Measurements from ENCODE around the gene ZNF385B.
"Not testable (repeated sequence)": the region's sequence is repeated elsewhere in the genome, so short reads cannot be mapped to it uniquely, and the experiment has no call there.

The ZNF385B gene

DNA sequence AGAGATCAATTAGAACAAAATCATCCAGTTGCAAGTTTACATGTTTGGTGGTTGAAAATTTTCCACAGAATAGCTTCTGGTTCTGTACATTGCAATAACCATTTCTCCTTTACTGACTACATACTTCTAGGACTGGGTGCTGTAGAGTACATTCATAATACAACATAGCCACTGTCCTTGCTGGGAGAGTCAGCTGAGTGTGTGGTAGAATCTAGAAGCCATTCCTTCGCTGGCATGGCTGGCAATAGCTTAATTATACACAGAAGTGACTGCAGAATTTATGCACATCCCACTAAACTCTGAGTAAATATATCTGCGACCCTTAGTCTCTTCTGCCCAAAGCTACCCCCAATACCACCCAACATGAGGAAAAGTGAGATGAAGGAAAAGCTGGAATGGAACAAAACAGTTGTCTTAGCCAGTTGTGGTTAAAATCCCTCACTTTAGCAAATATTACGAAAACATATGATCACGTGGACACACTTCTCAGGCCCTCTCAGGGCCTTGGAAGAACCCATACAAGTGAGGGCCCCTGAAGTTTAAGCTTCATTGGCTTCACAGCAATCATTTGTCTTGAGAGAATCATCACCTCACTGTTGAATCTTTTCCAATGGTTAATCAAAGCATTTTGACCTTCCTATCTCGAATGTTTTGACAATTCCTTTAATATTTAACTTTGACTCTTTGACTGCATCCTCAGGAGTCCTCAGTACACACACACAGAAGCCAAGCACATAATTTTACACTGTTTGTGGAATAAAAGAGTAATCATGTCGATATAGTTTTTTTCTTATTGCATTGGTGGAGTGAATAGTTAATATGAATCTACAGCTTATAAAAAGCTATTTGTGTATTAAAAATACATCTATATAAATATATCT is 225.1 kb downstream of the ZNF385B start:
- no peak for DNase-seq (ENCODE audit: low read depth in 2 of 2)

DNA sequence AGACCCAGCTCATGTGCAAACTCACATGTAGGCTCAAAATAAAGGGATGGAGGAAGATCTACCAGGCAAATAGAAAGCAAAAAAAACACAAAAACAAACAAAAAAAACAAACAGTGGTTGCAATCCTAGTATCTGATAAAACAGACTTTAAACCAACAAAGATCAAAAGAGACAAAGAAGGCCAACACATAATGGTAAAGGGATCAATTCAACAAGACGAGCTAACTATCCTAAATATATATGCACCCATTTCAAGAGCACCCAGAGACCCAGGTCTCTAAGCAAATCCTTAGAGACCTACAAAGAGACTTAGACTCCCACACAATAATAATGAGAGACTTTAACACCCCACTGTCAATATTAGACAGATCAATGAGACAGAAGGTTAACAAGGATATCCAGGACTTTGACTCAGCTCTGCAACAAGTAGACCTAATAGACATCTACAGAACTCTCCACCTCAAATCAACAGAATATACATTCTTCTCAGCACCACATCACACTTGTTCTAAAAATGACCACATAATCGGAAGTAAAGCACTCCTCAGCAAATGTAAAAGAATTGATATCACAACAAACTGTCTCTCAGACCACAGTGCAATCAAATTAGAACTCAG is 229.5 kb downstream of the ZNF385B start:
- not testable (repeated sequence) for DNase-seq (ENCODE audit: low read depth in 2 of 2)

DNA sequence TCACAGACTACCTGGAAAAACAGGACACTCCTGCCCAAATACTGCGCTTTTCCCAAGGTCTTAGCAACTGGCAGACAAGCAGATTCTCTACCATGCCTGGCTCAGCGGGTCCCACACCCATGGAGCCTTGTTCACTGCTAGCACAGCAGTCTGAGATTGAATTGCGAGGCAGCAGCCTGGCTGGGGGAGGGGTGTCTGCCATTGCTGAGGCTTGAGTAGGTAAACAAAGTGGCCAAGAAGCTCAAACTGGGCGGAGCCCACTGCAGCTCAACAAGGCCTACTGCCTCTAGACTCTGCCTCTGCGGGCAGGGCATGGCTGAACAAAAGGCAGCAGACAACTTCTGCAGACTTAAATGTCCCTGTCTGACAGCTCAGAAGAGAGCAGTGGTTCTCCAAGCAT is 231.6 kb downstream of the ZNF385B start:
- DNase-seq (ENCODE audit: low read depth in 2 of 2) = not testable (repeated sequence)

DNA sequence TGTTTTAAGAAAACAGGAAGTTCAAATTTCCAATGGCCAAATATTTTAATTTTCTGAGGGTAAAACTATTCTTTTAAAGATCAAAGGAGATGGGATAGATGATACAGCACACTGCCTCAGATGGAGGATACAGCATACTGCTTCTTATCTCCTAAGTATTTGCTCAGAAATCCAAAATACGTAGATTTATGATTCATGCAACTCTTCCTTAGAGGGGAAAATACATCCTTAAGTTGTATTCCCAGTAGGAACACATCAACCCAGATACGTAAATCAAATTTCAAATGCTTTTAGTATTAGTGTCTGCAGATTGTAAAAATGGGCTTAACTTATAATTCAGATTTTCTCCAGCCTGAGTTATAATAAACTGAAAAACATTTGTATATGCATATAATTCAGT is 235.2 kb downstream of the ZNF385B start:
- DNase-seq (ENCODE audit: low read depth in 2 of 2) = no peak

DNA sequence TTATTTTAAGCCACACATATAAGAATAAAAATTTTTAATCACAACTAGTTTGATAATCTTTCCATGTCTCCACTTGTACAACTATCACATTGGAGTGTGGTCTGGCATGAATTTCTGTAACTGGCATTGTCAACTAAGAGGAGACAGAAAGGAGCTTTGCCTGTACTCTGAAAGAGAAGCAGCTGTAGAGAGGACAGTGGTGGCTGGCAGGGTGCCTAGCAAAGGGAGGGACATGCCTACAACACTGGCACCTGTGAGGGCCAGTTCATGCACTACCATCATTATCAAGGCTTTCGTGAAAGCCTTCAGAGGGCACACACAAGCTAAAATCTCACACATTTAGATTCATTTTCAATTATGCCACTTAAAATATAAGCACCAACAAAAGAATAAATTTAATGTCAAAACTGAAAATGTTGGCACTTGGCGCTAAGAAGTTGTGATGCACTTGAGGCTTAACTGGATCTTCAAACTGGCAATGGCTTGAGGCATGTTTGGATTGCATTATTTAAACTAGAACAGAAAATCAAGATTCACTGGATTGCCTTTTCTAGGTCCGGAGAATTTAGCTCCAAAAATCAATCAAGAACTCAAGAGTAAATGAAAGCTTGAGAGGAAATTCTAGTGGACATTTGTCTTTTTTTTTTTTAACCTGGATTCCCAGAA is 238.6 kb downstream of the ZNF385B start:
- DNase-seq (ENCODE audit: low read depth in 2 of 2) = no peak

DNA sequence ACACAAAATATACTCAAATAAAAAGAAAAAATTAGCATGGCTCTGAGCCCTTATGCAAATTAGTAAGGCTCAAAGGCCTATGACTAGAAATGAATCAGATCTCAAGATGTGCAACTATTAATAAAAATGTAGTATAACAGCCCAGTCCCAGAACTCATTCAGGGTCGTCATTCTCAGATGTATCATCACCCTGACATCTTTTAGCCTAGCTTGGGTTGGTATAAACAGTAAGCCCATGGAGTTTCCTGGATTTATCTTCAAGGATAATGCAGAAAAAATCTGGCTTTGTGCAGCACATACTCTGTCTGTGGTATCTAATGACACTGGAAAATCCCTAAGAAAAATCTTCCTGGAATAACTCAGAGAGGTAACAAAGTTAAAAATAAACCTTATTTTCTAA is 239.3 kb downstream of the ZNF385B start:
- DNase-seq (ENCODE audit: low read depth in 2 of 2) = no peak

DNA sequence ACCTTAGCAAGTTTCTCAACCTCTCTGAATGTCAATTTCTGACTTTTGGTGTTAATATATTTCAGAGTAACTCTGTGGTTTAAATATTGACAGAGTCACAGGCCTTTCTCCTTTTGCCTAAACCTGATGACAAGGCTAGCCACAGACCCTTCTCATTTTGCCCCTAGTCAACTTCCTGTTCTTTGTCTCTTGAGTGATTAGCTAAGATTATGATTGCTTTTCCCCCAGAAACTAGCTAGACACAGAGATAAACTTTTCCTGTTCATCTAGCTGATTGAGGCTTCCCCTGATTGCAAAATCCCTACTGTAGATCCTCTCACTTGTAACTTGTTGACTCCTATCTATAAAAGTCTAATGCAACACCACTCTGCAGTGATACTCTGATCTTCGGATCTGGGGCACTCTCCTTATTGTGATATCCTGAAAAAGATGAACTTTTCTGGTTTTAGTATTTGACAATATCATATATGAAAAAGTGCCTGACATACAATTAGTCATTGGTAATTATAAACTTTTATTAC is 241.4 kb downstream of the ZNF385B start:
- DNase-seq (ENCODE audit: low read depth in 2 of 2) = no peak

DNA sequence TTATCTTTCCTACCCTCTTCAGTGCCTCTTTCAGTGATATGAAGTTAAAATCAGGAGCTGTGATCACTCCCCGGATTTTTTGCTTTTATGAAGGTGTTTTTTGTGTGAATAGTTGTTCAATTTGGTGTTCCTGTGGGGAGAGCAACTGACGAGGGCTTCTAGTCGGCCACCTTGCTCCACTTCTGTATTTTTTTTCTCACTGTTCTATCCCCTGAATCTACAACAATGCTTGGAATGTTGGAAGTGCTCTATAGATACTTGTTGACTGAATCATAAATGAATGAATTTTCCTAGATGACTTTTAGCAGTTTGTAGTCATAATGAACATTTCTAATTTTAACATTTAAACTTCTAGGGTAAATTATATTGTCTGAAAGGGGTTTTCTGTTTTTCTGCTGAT is 247.3 kb downstream of the ZNF385B start:
- DNase-seq (ENCODE audit: low read depth in 2 of 2) = no peak

DNA sequence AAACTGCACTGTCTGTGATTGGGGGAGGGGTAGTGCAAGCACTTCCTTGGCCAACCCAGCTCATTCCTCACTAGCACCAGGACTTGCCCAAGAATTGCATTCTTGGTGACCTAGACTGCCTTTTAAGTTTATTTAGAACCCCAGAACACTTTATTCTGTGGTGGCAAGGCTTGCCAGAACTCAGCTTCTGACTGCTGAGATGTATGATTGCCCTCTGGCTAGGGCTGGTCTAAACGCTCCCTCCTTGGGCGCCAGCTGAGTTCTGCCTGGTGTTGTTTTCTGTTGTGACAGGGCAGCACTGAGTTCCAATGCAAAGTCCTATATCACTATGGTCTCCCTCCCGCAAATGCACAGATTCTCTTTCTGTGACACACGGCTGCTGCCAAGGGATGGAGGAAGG is 247.7 kb downstream of the ZNF385B start:
- DNase-seq (ENCODE audit: low read depth in 2 of 2) = no peak

DNA sequence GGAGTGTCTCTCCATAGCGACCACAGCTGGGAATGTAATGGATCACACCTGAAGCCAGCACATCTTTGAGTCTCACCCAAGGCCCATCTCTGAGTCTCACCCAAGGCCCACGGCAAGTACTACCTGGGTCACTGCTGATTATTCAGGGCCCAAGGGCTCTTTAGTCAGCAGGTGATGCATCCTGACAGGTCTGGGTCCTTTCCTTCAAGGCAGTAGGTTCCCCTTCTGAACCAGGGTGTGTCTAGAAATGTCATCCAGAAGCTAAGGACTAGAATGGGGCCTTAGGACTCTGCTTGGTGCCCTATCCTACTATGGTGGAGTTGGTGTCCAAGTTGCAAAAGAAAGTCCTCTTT is 248.1 kb downstream of the ZNF385B start:
- no peak for DNase-seq (ENCODE audit: low read depth in 2 of 2)

DNA sequence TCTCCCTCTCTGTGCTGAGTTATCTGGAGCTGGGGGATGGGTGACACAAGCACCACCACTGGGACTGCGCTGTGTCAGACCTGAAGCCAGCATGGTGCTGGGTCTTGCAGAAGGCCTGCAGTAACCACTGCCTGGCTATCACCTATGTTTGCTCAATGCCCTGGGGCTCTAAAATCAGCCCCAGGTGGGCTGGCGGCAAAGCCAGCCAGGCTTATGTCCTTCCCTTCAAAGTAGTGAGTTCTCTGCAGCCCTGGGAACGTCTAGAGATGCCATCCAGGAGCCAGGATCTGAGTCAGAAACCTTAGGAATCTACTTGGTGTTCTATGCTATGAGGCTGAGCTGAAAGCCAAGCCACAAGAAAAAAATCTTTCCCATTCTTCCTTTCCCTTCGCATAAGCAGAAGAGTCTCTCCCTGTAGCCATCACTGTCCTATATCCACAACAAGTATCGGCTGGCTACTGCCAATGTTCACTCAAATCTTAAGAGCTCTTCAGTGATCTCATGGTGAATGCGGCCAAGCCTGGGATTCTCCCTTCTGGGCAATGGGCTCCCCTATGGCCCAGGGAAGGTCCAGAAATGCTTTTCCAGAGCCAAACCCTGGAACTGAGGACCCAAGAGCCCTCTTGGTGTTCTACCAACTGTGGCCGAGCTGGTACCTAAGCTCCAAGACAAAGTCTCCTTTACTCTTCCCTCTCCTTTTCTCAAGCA is 248.7 kb downstream of the ZNF385B start:
- DNase-seq (ENCODE audit: low read depth in 2 of 2) = no peak

DNA sequence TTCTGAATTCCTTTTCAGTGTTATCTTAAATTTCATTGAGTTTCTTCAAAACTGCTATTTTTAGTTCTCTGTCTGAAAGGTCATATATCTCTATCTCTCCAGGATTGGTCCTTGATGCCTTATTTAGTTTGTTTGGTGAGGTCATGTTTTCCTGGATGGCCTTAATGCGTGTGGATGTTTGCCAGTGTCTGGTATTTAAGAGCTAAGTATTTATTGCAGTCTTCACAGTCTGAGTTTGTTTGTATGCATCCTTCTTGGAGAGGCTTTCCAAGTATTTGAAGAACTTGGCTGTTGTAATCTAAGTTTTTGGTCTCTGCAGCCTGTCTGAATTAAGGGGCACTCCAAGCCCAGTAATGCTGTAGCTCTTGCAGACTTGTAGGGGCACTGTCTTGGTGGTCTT is 249.3 kb downstream of the ZNF385B start:
- no peak for DNase-seq (ENCODE audit: low read depth in 2 of 2)

DNA sequence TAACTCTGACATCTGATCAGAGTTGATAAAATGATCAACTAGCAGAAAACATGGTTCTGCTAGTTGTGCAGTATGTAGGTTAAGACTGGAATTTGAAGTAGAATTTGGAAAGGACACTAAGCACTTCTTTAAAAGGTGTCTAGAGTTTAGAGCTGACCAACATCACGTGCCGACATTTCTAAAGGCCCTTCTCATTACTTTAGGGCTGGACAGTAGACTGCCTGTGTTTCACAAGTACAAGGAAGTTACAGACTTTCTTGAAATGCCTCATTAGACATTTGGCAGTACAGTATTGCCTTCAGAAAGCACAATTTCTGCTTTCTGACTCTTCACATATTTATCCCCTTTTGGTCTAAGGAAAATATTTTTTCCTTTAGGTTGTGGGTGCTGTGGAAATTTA is 255.3 kb downstream of the ZNF385B start:
- DNase-seq (ENCODE audit: low read depth in 2 of 2) = no peak

DNA sequence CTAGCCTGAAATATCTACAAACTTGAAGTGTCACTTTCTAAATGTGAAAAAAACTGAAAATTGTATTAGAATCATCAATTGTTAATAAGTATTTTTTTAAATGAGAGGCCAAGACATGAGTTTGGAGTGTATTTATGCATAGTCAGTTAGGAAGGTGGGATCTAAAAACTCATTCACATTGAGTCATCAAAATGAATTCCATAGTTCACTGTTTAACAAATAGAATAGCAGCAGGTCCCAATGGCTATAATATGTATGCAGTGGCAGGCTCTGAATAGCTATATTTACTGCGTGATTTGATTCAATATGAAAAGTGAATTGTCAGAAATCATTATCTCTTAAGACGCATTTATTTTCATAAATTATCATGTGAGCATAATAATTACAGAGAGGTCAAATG is 256.1 kb downstream of the ZNF385B start:
- DNase-seq (ENCODE audit: low read depth in 2 of 2) = no peak

DNA sequence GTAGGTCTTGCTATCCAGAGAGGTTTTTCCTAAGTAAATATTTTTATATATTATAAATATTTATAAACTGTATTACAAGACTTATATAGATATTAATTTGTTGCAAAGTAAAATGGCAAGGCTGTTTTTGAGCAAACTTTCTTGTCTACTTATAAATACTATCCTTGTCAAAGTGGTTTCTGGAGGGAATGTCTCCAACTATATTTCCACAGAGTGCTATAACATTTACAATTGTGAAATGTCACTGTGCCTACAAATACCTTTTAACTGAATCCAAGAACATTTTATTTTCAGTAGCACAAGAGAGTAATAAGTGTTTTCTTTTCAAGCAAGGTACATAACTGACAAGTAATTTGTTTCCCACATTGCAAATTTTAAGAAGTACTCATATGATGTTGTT is 256.8 kb downstream of the ZNF385B start:
- DNase-seq (ENCODE audit: low read depth in 2 of 2) = no peak

DNA sequence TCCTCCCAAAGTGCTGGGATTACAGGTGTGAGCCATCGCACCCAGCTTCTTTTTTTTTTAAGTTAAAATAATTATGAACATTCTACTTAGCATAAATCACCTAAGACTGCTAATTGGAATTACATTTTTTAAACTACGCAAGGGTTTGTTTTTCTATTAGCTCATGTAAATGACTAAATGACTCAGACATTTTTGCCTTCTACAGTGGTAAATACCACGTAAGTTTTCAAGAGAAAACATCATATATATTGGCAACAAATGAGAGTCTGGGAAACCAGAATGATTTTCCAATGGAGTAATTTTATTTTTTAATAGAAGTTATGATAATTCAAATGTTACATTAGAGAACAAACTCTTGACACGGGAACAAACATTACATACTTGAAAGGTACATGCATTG is 259.0 kb downstream of the ZNF385B start:
- no peak for DNase-seq (ENCODE audit: low read depth in 2 of 2)

DNA sequence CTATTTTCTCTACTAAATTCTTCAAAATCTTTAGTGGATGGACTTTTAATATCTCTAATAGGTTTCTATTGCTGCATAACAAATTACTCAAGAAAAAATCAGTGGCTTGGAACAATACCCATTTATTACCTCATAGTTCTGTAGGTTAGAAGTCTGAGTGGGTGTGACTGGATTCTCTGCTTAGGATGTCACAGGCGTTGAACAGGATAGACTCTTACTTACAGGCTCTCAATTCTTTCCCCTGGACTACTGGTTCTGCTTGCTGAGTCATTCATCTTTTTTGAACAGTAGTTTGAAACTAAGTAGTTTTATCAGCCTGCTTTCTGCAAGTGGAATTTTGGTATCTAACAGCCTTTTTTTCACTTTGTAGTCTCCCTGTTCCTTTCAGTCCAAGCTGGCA is 265.4 kb downstream of the ZNF385B start:
- no peak for DNase-seq (ENCODE audit: low read depth in 2 of 2)

DNA sequence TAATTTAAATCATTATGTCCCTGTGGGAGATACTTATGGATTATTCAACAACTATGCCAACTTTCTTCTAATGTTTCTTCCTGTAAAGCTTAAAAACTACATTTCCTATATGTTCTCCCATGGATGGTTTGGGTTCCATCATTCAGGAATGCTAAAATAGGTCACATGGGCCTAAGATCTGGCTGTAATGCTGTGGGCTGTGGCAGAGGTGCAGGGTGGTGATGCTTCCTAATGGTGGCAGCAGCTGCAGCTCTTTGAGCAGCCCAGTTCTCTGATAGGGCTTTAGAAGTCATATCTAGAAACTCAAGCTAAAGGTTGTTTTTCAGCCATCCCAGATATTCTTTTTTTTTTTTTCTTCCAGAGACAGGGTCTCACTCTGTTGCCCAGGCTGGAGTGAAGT is 266.1 kb downstream of the ZNF385B start:
- no peak for DNase-seq (ENCODE audit: low read depth in 2 of 2)

DNA sequence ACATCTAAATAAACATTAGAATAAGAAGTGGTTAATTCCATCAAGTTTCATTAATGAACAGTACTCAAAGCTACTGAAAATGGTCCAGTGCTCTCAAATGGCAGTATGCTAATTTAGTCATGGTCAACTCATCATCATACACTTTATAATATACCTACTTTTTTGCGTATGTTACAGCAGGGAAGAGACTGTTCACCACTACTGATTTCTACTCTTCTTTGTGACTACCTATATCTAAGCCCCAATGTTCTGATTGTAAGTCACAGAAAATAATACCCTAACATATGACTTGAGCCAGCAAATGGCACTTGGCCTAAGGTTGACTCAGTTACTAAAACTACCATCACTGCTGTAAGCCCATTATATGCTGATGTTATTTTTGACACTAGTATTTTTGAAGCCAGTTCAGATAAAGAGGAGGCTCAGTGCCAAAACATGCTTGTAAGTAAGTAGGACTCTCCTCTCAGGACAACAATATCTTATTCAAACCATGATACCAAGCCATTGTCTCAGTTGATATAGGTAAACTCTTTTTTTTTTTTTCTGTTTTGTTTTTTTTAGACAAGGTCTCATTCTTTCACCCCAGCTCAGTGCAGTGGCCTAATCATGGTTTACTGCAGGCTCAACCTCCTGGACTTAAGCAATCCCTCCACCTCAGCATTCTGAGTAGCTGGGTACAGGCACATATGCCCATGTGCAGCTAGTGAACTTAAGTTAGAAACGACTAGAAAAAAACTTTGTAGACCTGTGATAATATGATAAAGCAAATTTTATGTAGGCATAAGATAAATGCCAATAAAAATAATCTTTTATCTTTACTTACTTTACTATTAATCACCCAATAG is 266.9 kb downstream of the ZNF385B start:
- no peak for DNase-seq (ENCODE audit: low read depth in 2 of 2)

DNA sequence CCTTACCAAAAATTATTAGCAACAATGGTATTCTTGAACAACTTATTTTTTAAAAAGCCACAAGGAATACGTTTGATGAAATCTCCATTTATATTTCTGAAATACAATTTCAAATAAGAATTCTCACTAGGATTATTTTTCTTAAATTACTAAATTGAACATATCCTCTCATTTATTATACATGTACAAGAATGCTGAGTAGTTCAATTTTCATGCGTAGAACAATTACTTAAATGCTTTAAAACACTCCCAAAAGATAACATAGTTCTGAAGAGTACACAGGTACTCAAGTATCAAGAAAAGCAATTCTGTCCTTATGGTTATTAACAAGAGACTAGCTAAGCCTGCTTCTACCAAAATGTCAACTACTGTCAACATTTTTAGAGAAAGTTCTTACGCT is 268.1 kb downstream of the ZNF385B start:
- no peak for DNase-seq (ENCODE audit: low read depth in 2 of 2)
